Measurements from ENCODE around the gene OR2AG2.
A peak's percentile ranks its signal among the peaks of the same experiment; 100 is the strongest.
"Not testable (repeated sequence)": the region's sequence is repeated elsewhere in the genome, so short reads cannot be mapped to it uniquely, and the experiment has no call there.

The OR2AG2 gene, protein sequence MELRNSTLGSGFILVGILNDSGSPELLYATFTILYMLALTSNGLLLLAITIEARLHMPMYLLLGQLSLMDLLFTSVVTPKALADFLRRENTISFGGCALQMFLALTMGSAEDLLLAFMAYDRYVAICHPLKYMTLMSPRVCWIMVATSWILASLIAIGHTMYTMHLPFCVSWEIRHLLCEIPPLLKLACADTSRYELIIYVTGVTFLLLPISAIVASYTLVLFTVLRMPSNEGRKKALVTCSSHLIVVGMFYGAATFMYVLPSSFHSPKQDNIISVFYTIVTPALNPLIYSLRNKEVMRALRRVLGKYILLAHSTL

DNA sequence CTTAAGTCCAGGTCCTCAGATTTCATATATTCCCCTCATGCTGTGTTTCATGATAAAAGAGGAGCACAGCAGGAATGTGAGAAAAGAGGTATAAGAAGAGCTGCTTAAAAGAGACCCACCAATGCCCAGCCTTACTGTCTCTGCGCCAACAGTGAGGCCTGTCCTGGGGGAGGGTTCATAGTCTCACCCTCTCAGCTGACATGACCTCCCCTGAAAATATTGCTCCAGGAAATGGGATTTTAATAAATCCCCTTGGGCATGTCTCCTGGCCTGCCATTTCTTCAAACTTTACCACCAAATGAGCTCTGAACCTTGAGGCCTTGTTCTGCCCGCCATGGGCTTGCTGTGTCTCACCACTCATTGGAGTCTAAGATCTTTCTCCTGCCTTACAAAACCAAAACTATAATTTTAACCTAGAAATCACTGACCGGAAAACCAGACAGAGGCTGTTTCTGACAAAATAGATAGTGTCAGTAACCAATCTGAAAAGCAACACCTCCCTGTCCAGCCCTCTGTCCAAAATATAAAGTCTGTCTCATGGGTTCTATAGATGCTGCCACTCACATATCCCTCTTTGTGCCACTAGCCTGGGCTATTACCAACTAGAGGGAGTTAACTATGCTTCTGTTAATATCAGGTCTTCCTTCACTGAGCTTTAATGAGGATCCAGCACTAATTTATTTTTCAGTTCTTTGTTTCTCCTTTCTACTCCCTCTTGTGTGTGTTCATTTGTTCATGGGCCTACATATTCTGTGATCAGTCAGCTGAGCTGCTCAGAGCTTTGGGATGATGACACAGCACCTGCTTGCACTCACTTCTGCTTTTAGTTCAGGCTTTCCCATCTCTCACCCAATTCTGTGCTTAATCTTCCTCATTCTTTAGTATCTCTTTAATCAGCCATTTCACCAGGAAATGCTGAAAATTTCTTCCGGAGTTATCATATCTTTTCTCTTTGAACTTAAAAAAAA, at the start of gene OR2AG2:
Gene OR2AG2, minus strand, starts transcription at position 51 of the 968 bp plus-strand sequence. CDS start 3,019 bp downstream, outside the sequence.
- no peak for DNase-seq

DNA sequence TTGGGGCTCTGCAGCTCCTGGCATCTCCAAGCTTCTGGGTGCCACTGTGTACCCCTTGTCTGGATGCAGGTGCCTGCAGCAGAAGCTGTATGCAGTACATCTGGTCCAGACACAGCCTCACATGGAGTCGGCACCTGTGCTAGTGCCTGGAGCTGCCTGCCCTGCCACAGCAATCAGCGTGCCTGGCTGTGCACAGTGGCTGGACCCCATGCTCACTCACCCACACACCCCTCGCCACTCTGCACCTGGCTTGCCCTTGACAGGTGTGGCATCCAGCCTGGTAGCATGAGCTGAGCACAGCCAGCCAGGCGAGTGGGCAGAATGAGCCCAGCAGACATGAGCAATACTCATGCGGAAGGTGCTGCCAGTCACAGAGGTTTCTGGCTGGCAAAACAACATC, 47.2 kb upstream of the OR2AG2 start:
- no peak for DNase-seq

DNA sequence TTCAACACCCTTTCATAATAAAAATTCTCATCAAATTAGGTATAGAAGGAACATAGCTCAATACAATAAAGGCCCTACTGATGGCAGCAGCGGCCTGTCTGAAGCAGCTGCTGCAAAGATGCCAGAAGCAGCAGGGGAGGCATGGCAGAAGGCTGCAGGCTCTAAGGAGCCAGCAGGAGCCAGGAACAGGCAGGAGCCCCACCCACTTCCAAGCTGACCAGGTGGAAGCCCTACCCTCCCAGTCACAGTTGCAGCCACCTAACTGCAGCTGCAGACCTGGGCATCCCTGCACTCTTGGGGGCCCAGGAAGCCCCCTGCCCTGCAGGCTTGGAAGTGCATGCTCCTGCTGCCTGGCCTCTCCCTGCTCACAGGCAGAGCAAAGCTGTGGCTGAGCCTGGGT, 45.9 kb upstream of the OR2AG2 start:
- no peak for DNase-seq

- DNase-seq, result no peak
These were observed 41.9 kb upstream of the OR2AG2 start for GRCh38 chr11:6813656-6814055.

DNA sequence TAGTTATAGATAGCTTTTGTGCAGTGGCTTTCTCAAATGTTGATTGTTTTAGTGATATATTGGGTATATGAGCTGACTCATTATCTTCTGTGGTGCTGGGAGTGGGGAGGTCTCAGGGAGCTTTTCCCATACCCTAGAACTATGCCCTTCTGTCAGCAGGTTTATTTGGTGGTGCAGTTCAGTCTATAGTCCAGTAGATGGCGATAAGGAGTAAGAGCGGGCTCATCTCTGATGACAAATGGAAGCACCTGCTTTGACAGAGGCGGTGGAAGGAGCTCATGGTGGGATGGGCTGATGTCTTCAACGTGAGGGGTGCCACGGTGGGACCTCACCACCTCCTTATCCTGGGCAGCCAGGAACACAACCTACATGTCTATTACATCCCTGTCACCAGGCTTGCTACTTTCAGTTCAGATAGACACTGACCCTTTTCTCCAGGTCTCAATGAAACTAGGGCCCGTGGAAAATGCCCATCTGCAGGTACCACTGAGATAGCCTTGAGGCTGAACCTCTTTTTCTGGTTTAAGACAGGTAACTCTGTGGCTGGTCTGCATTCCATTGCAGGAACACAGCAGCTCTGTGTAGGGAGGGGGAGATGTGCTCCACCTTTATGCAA, 40.7 kb upstream of the OR2AG2 start:
- peak; percentile 64 for DNase-seq

DNA sequence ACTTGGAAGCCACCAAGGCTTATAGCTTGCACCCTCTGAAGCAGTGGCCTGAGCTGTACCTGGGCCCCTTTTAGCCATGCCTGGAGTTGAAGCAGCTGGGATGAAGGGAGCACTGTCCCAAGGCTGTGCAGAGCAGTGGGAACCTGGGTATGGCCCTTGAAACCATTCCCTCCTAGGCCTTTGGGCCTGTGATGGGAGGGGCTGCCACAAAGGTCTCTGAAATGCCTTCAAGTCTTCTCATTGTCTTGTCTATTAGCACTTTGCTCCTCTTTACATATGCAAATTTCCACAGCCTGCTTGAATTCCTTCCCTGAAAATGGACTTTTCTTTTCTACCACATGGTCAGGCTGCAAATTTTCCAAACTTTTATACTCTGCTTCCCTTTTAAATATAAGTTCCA, 29.3 kb upstream of the OR2AG2 start:
- not testable (repeated sequence) for DNase-seq

DNA sequence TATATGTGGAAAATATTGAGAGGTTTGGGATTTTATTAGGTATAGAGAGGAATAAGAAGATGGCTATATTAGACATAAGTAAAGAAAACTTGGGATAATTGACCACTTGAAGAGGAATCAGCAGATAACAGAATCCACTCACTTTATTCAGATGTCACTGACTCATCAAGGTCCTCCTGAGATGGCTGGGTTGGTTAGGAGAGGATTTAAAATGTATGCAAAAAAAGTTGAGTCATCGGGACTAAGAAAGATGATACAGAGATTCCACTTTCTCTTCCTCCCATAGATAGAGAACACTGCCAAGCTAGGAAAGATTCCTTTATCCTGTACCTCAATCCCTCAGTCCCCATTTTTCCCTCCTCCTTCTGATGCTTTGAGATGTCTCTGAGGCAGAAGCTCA, 27.6 kb upstream of the OR2AG2 start, which contains the start of gene OR6A2:
Gene OR6A2, minus strand, starts transcription at position 288 of the 400 bp plus-strand sequence. CDS start 3,981 bp downstream, outside the sequence.
- no peak for DNase-seq

GRCh38 chr11:6794639-6795038, 22.9 kb upstream of the OR2AG2 start:
- no peak for DNase-seq

- no peak for DNase-seq
These were observed 18.8 kb upstream of the OR2AG2 start for GRCh38 chr11:6790546-6790945.

DNA sequence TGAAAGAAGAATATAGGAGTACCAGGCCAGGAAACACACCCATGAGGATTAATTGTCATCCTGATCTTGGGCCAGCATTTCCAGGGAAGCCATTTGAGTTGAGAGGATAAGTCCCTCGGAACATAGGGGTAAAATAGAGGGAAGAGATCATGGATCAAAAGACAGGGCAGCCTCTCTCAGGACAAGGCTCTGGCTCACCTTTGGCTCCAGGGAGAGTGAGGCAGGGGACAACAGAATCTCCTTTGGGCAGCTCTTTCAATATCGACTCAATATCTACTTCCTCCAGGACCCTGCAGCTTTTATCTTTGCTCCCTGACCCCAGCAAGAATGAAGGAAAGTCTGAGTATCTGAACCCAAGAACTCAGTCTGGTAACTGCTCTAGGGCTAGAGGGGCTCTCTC, 10.9 kb upstream of the OR2AG2 start, which contains the start of gene OR2AG1:
Gene OR2AG1, plus strand, starts transcription at position 301 of the 400 bp plus-strand sequence. CDS start 2,018 bp downstream, outside the sequence.
- no peak for DNase-seq

GRCh38 chr11:6780829-6781228, 9.1 kb upstream of the OR2AG2 start:
- no peak for DNase-seq

DNA sequence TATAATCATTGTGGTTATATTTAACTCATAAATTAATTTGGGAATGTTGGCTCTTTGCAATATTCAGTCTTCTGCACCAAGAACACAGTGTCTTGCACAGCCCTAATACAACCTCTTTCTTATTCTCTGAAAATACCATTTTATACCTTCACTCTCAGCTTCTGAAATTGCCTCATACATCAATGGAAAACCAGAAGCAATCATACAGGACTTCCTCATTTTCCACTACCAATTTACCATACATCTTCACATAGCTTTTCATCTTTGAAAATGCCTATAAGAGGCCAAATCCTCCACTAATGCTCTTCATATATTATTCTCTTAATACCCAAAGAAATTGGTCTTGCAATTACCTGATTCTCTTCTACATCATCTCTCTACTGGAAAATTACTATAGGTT, 6.7 kb upstream of the OR2AG2 start:
- DNase-seq, result no peak

DNA sequence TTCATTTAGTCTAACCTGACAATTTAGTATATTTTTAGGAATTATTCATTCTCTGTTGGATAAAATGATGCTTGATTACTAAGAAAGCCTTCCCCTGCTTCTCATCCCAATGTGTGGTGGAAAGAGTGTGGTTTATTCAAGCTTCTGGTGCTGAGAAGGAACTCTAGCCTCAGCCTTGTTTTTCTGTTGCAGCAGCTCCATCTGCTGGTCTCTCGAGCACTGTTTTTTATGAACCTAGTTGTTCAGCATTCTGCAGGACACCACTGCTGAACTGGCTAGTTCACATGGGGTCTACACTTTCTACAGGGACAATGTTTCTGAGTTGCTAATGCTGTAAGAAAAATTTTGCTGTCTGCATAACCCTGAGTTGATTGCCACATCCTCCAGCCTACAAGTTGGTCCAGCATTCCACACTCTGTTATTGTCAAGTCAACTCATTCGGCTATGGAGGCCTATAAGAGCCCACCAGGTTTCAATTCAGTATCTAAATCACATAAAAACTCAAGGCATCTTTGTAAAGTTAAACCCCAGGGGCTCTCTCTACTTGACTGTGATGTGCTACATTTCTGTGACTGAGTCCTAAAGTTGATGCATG, 14.3 kb downstream of the OR2AG2 start:
- DNase-seq, result peak; percentile 76

DNA sequence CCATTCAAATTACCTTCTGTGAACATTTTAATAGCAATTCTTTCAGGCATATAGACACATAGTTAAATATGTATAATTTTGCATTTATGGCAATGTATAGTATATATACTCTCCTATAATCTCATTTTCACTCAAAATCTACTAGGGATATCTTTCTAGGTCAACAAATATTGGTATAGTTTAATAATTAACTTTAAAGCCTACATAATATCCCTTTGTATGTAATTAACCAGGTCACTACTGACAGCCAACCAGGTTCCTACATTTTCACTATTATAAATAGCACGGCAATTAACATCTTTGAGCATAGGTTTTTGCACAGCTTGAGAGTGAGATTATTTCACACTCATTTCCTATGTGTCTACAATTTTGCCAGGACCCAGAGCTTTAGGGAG, 15.8 kb downstream of the OR2AG2 start:
- no peak for DNase-seq

DNA sequence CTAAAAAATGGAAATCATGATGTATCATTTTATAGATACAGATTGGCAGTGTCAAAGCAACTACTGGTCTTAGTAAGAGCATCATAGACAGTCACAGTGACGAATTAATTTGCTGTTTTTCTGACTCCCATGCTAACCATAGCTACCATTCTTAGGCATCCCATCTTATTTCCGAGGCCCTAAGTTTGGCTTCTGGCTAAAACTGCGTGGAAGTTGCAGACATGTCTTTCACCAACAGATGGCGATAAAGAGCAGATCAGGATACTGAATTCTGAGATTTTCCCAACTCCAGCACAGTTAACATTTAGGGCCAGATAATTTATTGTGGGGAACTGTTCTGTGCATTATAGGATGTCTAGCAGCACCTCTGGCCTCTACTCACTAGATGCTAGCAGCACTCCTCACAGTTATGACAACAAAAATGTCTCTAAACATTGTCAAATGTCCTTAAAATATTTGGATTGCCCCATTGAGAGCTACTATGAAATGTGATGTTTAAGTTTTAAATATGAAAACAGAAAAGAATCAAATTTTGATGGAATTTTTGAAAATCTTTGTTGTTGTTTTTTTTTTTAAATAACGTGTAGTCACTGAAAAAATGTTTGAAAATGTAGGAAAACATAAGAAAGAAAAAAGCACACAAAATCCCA, 16.3 kb downstream of the OR2AG2 start:
- peak; percentile 65 for DNase-seq

DNA sequence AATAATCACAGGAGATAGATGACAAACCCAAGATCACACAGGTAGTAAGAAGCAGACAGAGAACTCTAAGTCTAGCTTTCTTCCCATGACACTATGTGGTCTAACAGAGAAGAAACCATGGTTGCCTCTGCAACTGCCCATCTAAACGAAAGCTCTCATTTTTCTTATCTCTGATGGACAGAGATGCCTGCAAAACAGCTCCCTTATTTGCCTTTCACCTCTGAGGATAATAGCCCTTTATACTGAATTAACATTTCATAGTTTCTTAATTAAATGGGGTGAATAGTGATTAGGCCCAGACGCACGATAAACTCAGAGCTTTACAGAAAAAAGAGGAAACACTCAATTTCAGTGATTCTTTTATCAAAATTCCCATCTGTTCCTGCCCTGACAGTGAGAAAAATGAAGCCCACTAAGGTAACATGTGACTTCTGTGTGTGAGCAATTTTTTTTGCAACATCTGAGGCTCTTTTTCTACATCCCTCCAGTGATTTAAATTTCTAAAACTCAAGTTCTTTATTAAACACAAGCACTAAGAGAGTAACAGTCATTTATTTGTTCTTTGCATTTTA, 24.6 kb downstream of the OR2AG2 start:
- no peak for DNase-seq

DNA sequence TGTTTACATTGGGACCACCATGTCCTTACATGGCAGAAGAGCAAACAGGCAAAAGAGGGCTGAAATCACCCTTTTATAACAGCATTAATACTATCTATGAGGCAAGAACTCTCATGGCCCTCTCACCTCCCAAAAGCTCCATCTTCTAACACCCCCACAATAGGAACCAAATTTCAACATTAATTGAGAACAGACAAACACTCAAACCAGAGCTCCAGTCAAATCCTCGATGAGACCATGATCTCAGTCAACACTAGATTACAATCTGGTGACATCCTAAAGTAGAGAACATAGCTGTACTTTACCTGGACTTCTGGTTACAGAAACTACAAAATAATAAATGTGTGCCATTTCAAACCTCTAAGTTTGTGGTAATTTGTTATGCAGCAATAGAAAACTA, 25.1 kb downstream of the OR2AG2 start:
- DNase-seq, result no peak

DNA sequence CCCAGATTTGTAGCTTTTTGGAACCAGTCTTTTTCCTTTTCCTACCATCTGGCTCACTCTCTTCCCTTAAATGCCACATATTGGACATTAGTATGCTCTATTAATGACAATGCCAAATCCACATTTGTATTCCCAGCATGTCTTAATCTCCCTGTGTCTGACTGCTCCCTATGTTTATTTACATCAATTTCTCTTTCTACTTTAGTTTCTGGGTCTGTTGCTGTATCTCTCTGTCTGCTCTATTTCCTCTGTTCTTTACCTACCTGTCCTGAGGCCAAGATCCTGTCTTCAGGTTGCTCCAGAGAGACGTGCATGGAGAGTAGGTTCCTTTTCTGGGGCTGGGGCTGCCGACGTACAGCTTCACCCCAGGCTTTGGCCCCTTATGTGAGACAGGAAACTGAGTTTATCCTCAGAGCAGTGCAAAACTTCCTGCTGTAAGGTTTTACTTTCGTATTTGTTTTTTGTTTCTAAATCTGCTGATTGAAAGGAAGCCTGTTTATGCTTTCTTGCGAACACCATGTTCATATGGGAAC, 25.6 kb downstream of the OR2AG2 start:
- DNase-seq, result peak; percentile 70

- DNase-seq, result peak; percentile 46
These were observed 26.2 kb downstream of the OR2AG2 start for GRCh38 chr11:6745465-6746015.

DNA sequence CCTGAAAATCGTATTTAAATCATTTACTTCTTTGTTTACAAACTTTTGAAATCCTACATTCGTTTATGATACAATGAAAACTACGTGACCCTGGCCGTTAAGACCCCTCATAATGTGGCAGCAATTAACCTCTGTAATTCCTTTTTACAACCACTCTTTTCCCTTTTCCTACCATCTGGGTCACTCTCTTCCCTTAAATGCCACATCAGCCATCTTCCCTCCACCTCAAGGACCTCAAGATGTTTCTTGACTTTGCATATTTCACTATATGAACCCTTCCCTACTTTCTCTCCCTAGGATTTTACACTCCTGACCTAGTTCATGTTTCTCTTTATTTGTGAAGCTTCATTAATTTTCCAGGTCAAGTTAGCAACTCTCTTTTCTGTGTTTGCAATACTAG, 26.8 kb downstream of the OR2AG2 start:
- no peak for DNase-seq

DNA sequence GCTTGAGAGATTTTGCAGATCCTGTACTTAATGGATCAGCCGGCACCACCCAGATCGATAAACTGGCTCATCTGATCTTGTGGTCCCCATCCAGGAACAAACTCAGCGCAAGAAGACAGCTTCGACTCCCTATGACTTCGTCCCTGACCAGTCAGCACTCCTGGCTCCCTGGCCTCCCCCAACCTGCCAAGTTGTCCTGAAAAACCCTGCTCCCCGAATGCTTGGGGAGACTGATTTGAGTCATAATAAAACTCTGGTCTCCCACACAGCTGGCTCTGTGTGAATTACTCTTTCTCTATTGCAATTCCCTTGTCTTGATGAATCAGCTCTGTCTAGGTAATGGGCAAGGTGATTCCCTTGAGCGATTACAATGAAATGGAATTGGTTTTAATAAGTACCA, 29.5 kb downstream of the OR2AG2 start:
- DNase-seq, result no peak

All from CD4-positive, alpha-beta T cell treated with Interleukin-17A for 1 hour (primary cell).